HCT116 (cell line): Measurements from ENCODE around the gene CDC42EP3. TPM values are rescaled to one million over a fixed set of nuclear protein-coding genes. Genes with fewer than 3 reads are reported as not detected.

Experiments used
- ATAC-seq: fragments of 200-7000 bp; cut with Tn5 transposase; 2 replicates; pipeline ENCODE4 v1.9.1; 2020; ENCODE audit warnings: mild to moderate bottlenecking, moderate library complexity
- BruUV-seq: library from RNA; stranded (reverse); fragments of 400-500 nt; replicated peaks from 2 replicates; lab custom pipeline; 2021; lab: Mats Ljungman, UMichigan
- CTCF ChIA-PET: fragments of 300-600 bp; sonication (Branson Sonifier 250); formaldehyde crosslinking; loops from one replicate; lab custom pipeline; 2021; ENCODE audit warnings: antibody characterized with exemption; lab: Charles Lee
- POLR2A ChIA-PET: fragments of 300-600, 350-600 bp; sonication (Branson Sonifier 250); formaldehyde crosslinking; loops from one replicate; lab custom pipeline; 2021; ENCODE audit warnings: antibody characterized with exemption; lab: Charles Lee
- RAD21 ChIA-PET, 2 experiments: fragments of 300-600 bp; sonication (Branson Sonifier 250); formaldehyde crosslinking; loops; one replicate each; lab custom pipeline; 2023; ENCODE audit warnings: low total read pairs in 2 of 2; ENCODE audit not compliant: uncharacterized antibody in 2 of 2, unreplicated experiment in 2 of 2, low non-redundant PET in 1 of 2; lab: Charles Lee
- DNase-seq: peaks from one replicate; pipeline ENCODE4 v3.0.0-alpha.2; 2010; ENCODE audit warnings: low read depth, low spot score
- H2AFZ ChIP-seq: fragments of 200-600 bp; shearing (Covaris generic), sonication (generic); 2 replicates; pipeline ENCODE4 v1.6.1; 2017; ENCODE audit warnings: low read depth, mixed run types, mixed read lengths, antibody characterized with exemption, low read length; ENCODE audit not compliant: poor library complexity, severe bottlenecking
- H3K27ac ChIP-seq: 2 replicates; pipeline ENCODE4 v1.5.1; 2012; ENCODE audit warnings: low read depth, low read length
- H3K27me3 ChIP-seq: fragments of 200-600 bp; sonication (generic); 2 replicates; pipeline ENCODE4 v1.6.1; 2016; ENCODE audit warnings: mixed run types, low read length, mixed read lengths; ENCODE audit not compliant: insufficient read depth
- H3K36me3 ChIP-seq, 2 experiments: fragments of 200-500 bp in 1 of 2; fragments of 200-600 bp in 1 of 2; sonication (Bioruptor generic) in 1 of 2; sonication (generic) in 1 of 2; 2 replicates each; pipeline versions ENCODE4 v1.5.1 to v1.6.1; 2014 to 2016; ENCODE audit warnings: low read length in 2 of 2, inconsistent platforms in 1 of 2, mixed read lengths in 1 of 2, mixed run types in 1 of 2; ENCODE audit not compliant: insufficient read depth in 2 of 2, control insufficient read depth in 1 of 2
- H3K4me1 ChIP-seq, 2 experiments: fragments of 200-600 bp in 1 of 2; sonication (generic) in 1 of 2; 2 replicates each; pipeline versions ENCODE4 v1.5.1 to v1.6.1; 2012 to 2017; ENCODE audit warnings: low read length in 2 of 2, inconsistent platforms in 1 of 2, mild to moderate bottlenecking in 1 of 2, mixed read lengths in 1 of 2, mixed run types in 1 of 2, moderate library complexity in 1 of 2; ENCODE audit not compliant: insufficient read depth in 2 of 2, control insufficient read depth in 1 of 2
- H3K4me2 ChIP-seq: fragments of 200-600 bp; sonication (generic); 2 replicates; pipeline ENCODE4 v1.6.1; 2017; ENCODE audit warnings: mixed run types, low read length, mixed read lengths
- H3K4me3 ChIP-seq, 2 experiments: fragments of 200-600 bp in 1 of 2; sonication (generic) in 1 of 2; replicated peaks in 1 of 2; 2 replicates each; pipeline ENCODE4 v1.5.1; 2011 to 2016; ENCODE audit warnings: low read length in 2 of 2, control low read depth in 1 of 2, low read depth in 1 of 2, mild to moderate bottlenecking in 1 of 2, mixed read lengths in 1 of 2, mixed run types in 1 of 2
- H3K79me2 ChIP-seq: fragments of 200-600 bp; sonication (generic); 2 replicates; pipeline ENCODE4 v1.6.1; 2017; ENCODE audit warnings: mild to moderate bottlenecking, mixed run types, low read length, moderate library complexity, mixed read lengths; ENCODE audit not compliant: insufficient read depth
- H3K9ac ChIP-seq: fragments of 200-600 bp; sonication (generic); 2 replicates; pipeline ENCODE4 v1.6.1; 2016; ENCODE audit warnings: low read length, mixed read lengths
- H3K9me2 ChIP-seq: fragments of 200-600 bp; sonication (generic), shearing (Covaris generic); 2 replicates; pipeline ENCODE4 v1.6.1; 2017; ENCODE audit warnings: mixed run types, mild to moderate bottlenecking, moderate library complexity; ENCODE audit not compliant: insufficient read depth
- H3K9me3 ChIP-seq, 2 experiments: fragments of 200-500 bp in 1 of 2; fragments of 200-600 bp in 1 of 2; sonication (Bioruptor generic) in 1 of 2; sonication (generic) in 1 of 2; 2 replicates each; pipeline ENCODE4 v1.6.1; 2014 to 2017; ENCODE audit warnings: low read length in 2 of 2, mixed read lengths in 2 of 2, inconsistent platforms in 1 of 2, low read depth in 1 of 2, mild to moderate bottlenecking in 1 of 2, mixed run types in 1 of 2, moderate library complexity in 1 of 2; ENCODE audit not compliant: control insufficient read depth in 1 of 2, insufficient read depth in 1 of 2
- H4K20me1 ChIP-seq: fragments of 200-600 bp; sonication (generic), shearing (Covaris generic); 2 replicates; pipeline ENCODE4 v1.6.1; 2017; ENCODE audit warnings: mixed run types, mild to moderate bottlenecking, moderate library complexity; ENCODE audit not compliant: insufficient read depth
- CBX3 ChIP-seq: IDR thresholded peaks from 2 replicates; pipeline ENCODE4 v1.6.1; 2012; ENCODE audit warnings: low read depth
- CEBPB ChIP-seq: IDR thresholded peaks from 2 replicates; pipeline ENCODE4 v1.6.1; 2012; ENCODE audit warnings: low read depth
- EGR1 ChIP-seq: IDR thresholded peaks from 2 replicates; pipeline ENCODE4 v1.6.1; 2012; ENCODE audit warnings: low read depth
- ELF1 ChIP-seq: IDR thresholded peaks from 2 replicates; pipeline ENCODE4 v1.6.1; 2012; ENCODE audit warnings: low read depth, borderline replicate concordance
- EZH2 ChIP-seq: fragments of 200-600 bp; sonication (generic); IDR thresholded peaks from 2 replicates; pipeline ENCODE4 v1.6.1; 2017; ENCODE audit warnings: antibody characterized with exemption, mixed run types
- FOSL1 ChIP-seq: IDR thresholded peaks from 2 replicates; pipeline ENCODE4 v1.6.1; 2012; ENCODE audit warnings: low read depth
- JUND ChIP-seq: IDR thresholded peaks from 2 replicates; pipeline ENCODE4 v1.6.1; 2012
- POLR2A ChIP-seq: IDR thresholded peaks from 2 replicates; pipeline ENCODE4 v1.7.0; 2011; ENCODE audit warnings: borderline replicate concordance; ENCODE audit not compliant: insufficient read depth, insufficient read length; ENCODE audit errors: extremely low read depth
- POLR2AphosphoS5 ChIP-seq: IDR thresholded peaks from 2 replicates; pipeline ENCODE4 v1.6.1; 2011; ENCODE audit warnings: mild to moderate bottlenecking, low read depth, low read length, moderate library complexity
- RAD21 ChIP-seq: IDR thresholded peaks from 2 replicates; pipeline ENCODE4 v1.6.1; 2012; ENCODE audit warnings: low read depth, mild to moderate bottlenecking
- SRF ChIP-seq: IDR thresholded peaks from 2 replicates; pipeline ENCODE4 v1.6.1; 2012; ENCODE audit warnings: low read depth
- TCF7L2 ChIP-seq: IDR thresholded peaks from 2 replicates; pipeline ENCODE4 v1.7.0; 2011; ENCODE audit warnings: borderline replicate concordance, inconsistent platforms; ENCODE audit not compliant: insufficient read depth, insufficient read length; ENCODE audit errors: extremely low read depth
- YY1 ChIP-seq: IDR thresholded peaks from 2 replicates; pipeline ENCODE4 v1.6.1; 2011; ENCODE audit warnings: low read length, low read depth, moderate library complexity, mild to moderate bottlenecking; ENCODE audit not compliant: insufficient replicate concordance; ENCODE audit errors: extremely low read depth
- ZFX ChIP-seq: fragments of 450-650 bp; IDR thresholded peaks from 2 replicates; pipeline ENCODE4 v1.6.1; 2017
- ZNF274 ChIP-seq: fragments of 200-500 bp; sonication (Bioruptor generic); IDR thresholded peaks from 2 replicates; pipeline ENCODE4 v1.6.1; 2014; ENCODE audit warnings: mild to moderate bottlenecking, low read depth, low read length, inconsistent platforms
- intact Hi-C: fragments of 100-400 bp; cut with micrococcal nuclease; formaldehyde crosslinking; loops from 2 replicates; pipeline ENCODE4 v1.10.0; 2022
- total RNA-seq: library from RNA; stranded (reverse); gene quantifications from one replicate; pipeline ENCODE4 v1.2.1, GENCODE V29; 2021; ENCODE audit not compliant: unreplicated experiment
- TF ChIP-seq, protein P1 (sequence below): IDR thresholded peaks from 2 replicates; pipeline ENCODE4 v1.6.1; 2011; ENCODE audit warnings: mild to moderate bottlenecking, low read length, moderate library complexity; ENCODE audit not compliant: insufficient replicate concordance; ENCODE audit errors: extremely low read depth
- TF ChIP-seq, protein P2 (sequence below): IDR thresholded peaks from 2 replicates; pipeline ENCODE4 v1.6.1; 2012
- TF ChIP-seq, protein P3 (sequence below): IDR thresholded peaks from 2 replicates; pipeline ENCODE4 v1.6.1; 2012

CDC42EP3 gene
- total RNA-seq, 1 experiment from 2014 or later: 38.2 TPM

DNA sequence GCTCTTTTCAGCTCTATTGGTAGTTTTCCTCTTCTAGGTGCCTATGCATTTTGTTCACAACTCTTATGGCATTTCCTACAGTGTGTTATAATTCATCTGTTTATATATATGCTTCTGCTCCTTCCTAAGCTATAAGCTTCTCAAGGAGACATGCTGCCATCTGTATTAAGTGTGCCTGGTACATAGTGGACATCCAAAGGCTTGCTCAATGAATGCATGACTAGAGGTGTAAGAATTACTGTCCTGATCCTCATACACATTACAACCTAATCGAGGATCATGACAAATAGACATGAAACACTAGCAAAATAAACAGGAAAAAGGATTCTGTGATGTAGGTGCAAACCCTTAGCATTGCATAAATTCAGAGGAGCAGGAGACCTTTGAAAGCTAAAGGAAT lies 50.2 kb downstream of the CDC42EP3 start:
- no TSS peak for BruUV-seq
- H3K27ac ChIP-seq: no peak overlapping the region
- H3K9me3 ChIP-seq: no peaks in the 10 kb centered on the region
- H3K4me2 ChIP-seq: no peak overlapping the region
- no peaks in the 10 kb centered on the region for H3K27me3 ChIP-seq
- DNase-seq: no peak
- H3K9ac ChIP-seq: no peak overlapping the region
- intact Hi-C loops: no loop called here
- H2AFZ ChIP-seq: no peak overlapping the region
- no peaks in the 10 kb centered on the region for H4K20me1 ChIP-seq
- H3K4me3 ChIP-seq: no peak overlapping the region
- H3K79me2 ChIP-seq: no peaks in the 10 kb centered on the region
- no peak for TF ChIP-seq POLR2AphosphoS5
- no peak for TF ChIP-seq ZFX
- no peak for TF ChIP-seq FOSL1
- no peak for TF ChIP-seq CBX3
- TF ChIP-seq YY1: no peak
- no peak for TF ChIP-seq TCF7L2
- TF ChIP-seq, protein P1, sequence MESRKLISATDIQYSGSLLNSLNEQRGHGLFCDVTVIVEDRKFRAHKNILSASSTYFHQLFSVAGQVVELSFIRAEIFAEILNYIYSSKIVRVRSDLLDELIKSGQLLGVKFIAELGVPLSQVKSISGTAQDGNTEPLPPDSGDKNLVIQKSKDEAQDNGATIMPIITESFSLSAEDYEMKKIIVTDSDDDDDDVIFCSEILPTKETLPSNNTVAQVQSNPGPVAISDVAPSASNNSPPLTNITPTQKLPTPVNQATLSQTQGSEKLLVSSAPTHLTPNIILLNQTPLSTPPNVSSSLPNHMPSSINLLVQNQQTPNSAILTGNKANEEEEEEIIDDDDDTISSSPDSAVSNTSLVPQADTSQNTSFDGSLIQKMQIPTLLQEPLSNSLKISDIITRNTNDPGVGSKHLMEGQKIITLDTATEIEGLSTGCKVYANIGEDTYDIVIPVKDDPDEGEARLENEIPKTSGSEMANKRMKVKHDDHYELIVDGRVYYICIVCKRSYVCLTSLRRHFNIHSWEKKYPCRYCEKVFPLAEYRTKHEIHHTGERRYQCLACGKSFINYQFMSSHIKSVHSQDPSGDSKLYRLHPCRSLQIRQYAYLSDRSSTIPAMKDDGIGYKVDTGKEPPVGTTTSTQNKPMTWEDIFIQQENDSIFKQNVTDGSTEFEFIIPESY: no peak
- CTCF ChIA-PET: no interaction called here
- RAD21 ChIA-PET: no interaction called here
- no peaks in the 10 kb centered on the region for H3K4me1 ChIP-seq
- no peak for ATAC-seq
- H3K36me3 ChIP-seq: no peaks in the 10 kb centered on the region
- no peaks in the 10 kb centered on the region for H3K9me2 ChIP-seq
- POLR2A ChIA-PET: no interaction called here

DNA sequence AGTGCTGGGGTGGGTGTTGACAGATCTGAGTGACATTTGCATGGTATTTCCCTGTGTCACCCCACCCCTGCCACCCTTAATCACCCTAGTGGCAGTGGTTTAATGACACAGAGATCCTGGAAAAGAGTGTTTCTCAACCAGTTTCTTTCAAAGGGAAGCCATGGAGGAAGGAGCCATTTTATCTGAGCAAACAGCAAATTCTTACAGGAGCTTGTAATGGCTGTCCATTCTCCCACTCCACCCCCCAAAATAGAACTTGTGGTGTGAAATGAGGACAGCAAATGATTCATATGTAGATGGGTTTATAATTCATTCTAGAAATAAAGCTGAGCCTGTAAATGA lies 51.5 kb downstream of the CDC42EP3 start:
- H3K27me3 ChIP-seq: no peaks in the 10 kb centered on the region
- BruUV-seq: no TSS peak
- no peak overlapping the region for H3K4me2 ChIP-seq
- H3K27ac ChIP-seq: no peak overlapping the region
- no peaks in the 10 kb centered on the region for H3K36me3 ChIP-seq
- H3K9ac ChIP-seq: no peak overlapping the region
- no peaks in the 10 kb centered on the region for H3K9me2 ChIP-seq
- TF ChIP-seq YY1 (no peak), EZH2 (no peak), ZNF274 (no peak), RAD21 (no peak), POLR2AphosphoS5 (no peak), ELF1 (no peak), EGR1 (no peak), FOSL1 (no peak), POLR2A (no peak), TCF7L2 (no peak), CEBPB (no peak), SRF (no peak), JUND (no peak)
- TF ChIP-seq, protein P2, sequence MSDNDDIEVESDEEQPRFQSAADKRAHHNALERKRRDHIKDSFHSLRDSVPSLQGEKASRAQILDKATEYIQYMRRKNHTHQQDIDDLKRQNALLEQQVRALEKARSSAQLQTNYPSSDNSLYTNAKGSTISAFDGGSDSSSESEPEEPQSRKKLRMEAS: no peak
- TF ChIP-seq, protein P3, sequence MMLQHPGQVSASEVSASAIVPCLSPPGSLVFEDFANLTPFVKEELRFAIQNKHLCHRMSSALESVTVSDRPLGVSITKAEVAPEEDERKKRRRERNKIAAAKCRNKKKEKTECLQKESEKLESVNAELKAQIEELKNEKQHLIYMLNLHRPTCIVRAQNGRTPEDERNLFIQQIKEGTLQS: no peak
- no peaks in the 10 kb centered on the region for H4K20me1 ChIP-seq
- DNase-seq (no peak), ATAC-seq (no peak)
- no peak overlapping the region for H3K4me3 ChIP-seq
- intact Hi-C loops: no loop called here
- RAD21 ChIA-PET: no interaction called here
- no peaks in the 10 kb centered on the region for H3K9me3 ChIP-seq
- H3K4me1 ChIP-seq: no peaks in the 10 kb centered on the region
- H3K79me2 ChIP-seq: no peaks in the 10 kb centered on the region
- CTCF ChIA-PET: no interaction called here
- POLR2A ChIA-PET: no interaction called here
- H2AFZ ChIP-seq: no peak overlapping the region
